ENCODE data around the gene GAP43. TPM values are rescaled to one million over a fixed set of nuclear protein-coding genes. Genes with fewer than 3 reads are reported as not detected.

GAP43 gene
- total RNA-seq, 4 donors from 2014 or later, result 0.51 TPM; not detected in 3

GRCh38 chr3:115627180-115628074 lies 4.1 kb downstream of the GAP43 start:
- no peak for TF ChIP-seq CTCF (IDR thresholded peaks at IDR 0.05; ENCODE audit: low read depth)

- no peak for TF ChIP-seq CTCF (IDR thresholded peaks at IDR 0.05; ENCODE audit: low read depth)
Measured at GRCh38 chr3:115628075-115628412, 4.7 kb downstream of the GAP43 start.

GRCh38 chr3:115630850-115631249 lies 7.5 kb downstream of the GAP43 start:
- no peak for TF ChIP-seq CTCF (IDR thresholded peaks at IDR 0.05; ENCODE audit: low read depth)

GRCh38 chr3:115632026-115632425 lies 8.7 kb downstream of the GAP43 start:
- TF ChIP-seq CTCF (IDR thresholded peaks at IDR 0.05; ENCODE audit: low read depth), result no peak

- TF ChIP-seq CTCF (IDR thresholded peaks at IDR 0.05; ENCODE audit: low read depth), result no peak
Measured at GRCh38 chr3:115633467-115633866, 10.2 kb downstream of the GAP43 start.

- no peak for TF ChIP-seq CTCF (IDR thresholded peaks at IDR 0.05; ENCODE audit: low read depth)
Measured at GRCh38 chr3:115634052-115634451, 10.7 kb downstream of the GAP43 start.

GRCh38 chr3:115635406-115635805 lies 12.1 kb downstream of the GAP43 start:
- no peak for TF ChIP-seq CTCF (IDR thresholded peaks at IDR 0.05; ENCODE audit: low read depth)

Measured in subcutaneous adipose tissue (tissue), 4 donors.